HUES48 (cell line): ENCODE data around the gene FYCO1.

Experiments
- H3K27ac ChIP-seq: one replicate; pipeline ENCODE4 v1.7.0; 2013; ENCODE audit warnings: low read depth, low read length, inconsistent platforms
- H3K27me3 ChIP-seq: 2 replicates; pipeline ENCODE4 v1.6.1; 2013; ENCODE audit warnings: mild to moderate bottlenecking, low read length; ENCODE audit not compliant: control insufficient read depth, insufficient read depth
- H3K36me3 ChIP-seq: 2 replicates; pipeline ENCODE4 v1.6.1; 2013; ENCODE audit warnings: low read length; ENCODE audit not compliant: control insufficient read depth, insufficient read depth
- H3K4me1 ChIP-seq: 2 replicates; pipeline ENCODE4 v1.6.1; 2013; ENCODE audit warnings: mild to moderate bottlenecking, low read length; ENCODE audit not compliant: control insufficient read depth, insufficient read depth
- H3K4me3 ChIP-seq: 2 replicates; pipeline ENCODE4 v1.5.1; 2013; ENCODE audit warnings: mild to moderate bottlenecking, low read depth, low read length
- H3K9ac ChIP-seq: 2 replicates; pipeline ENCODE4 v1.6.1; 2013; ENCODE audit warnings: mild to moderate bottlenecking, low read depth, low read length, moderate library complexity
- H3K9me3 ChIP-seq: 2 replicates; pipeline ENCODE4 v1.6.1; 2013; ENCODE audit warnings: low read length; ENCODE audit not compliant: control insufficient read depth, insufficient read depth

The FYCO1 gene

GRCh38 chr3:45881078-45882022 lies 114.3 kb downstream of the FYCO1 start:
- Histone ChIP-seq H3K4me3 (no peak overlapping the region), H3K4me1 (no peaks in the 10 kb centered on the region), H3K9ac (no peak overlapping the region), H3K9me3 (no peaks in the 10 kb centered on the region), H3K36me3 (no peaks in the 10 kb centered on the region), H3K27ac (no peak overlapping the region), H3K27me3 (no peaks in the 10 kb centered on the region)

- H3K27ac ChIP-seq = no peak overlapping the region
- no peaks in the 10 kb centered on the region for H3K36me3 ChIP-seq
- no peak overlapping the region for H3K9ac ChIP-seq
- H3K4me1 ChIP-seq = no peaks in the 10 kb centered on the region
- H3K27me3 ChIP-seq = no peaks in the 10 kb centered on the region
- no peaks in the 10 kb centered on the region for H3K9me3 ChIP-seq
- no peak overlapping the region for H3K4me3 ChIP-seq
These were observed 114.9 kb downstream of the FYCO1 start for GRCh38 chr3:45880725-45881077.

- Histone ChIP-seq H3K9ac (no peak overlapping the region), H3K27ac (no peak overlapping the region), H3K4me1 (no peaks in the 10 kb centered on the region), H3K27me3 (no peaks in the 10 kb centered on the region), H3K36me3 (no peaks in the 10 kb centered on the region), H3K4me3 (no peak overlapping the region), H3K9me3 (no peaks in the 10 kb centered on the region)
These were observed 117.5 kb downstream of the FYCO1 start for GRCh38 chr3:45878124-45878523.

GRCh38 chr3:45874677-45875346 lies 120.8 kb downstream of the FYCO1 start:
- H3K9ac ChIP-seq = no peak overlapping the region
- no peak overlapping the region for H3K4me3 ChIP-seq
- peaks cover 7% of the 10 kb centered on the region; the same call in 1 of the 2 replicates for H3K4me1 ChIP-seq
- no peaks in the 10 kb centered on the region for H3K36me3 ChIP-seq
- no peaks in the 10 kb centered on the region for H3K27me3 ChIP-seq
- H3K9me3 ChIP-seq = no peaks in the 10 kb centered on the region
- no peak overlapping the region for H3K27ac ChIP-seq

GRCh38 chr3:45873638-45874037 lies 122.0 kb downstream of the FYCO1 start:
- Histone ChIP-seq H3K9ac (no peak overlapping the region), H3K9me3 (no peaks in the 10 kb centered on the region), H3K27me3 (no peaks in the 10 kb centered on the region), H3K27ac (no peak overlapping the region), H3K4me3 (no peak overlapping the region), H3K4me1 (peaks cover 7% of the 10 kb centered on the region; the same call in 1 of the 2 replicates), H3K36me3 (no peaks in the 10 kb centered on the region)

GRCh38 chr3:45873036-45873435 lies 122.6 kb downstream of the FYCO1 start:
- Histone ChIP-seq H3K36me3 (no peaks in the 10 kb centered on the region), H3K9me3 (no peaks in the 10 kb centered on the region), H3K27ac (no peak overlapping the region), H3K27me3 (no peaks in the 10 kb centered on the region), H3K4me3 (no peak overlapping the region), H3K9ac (no peak overlapping the region), H3K4me1 (peaks cover 7% of the 10 kb centered on the region; the same call in 1 of the 2 replicates)

- H3K4me3 ChIP-seq = no peak overlapping the region
- peaks cover 7% of the 10 kb centered on the region; the same call in 1 of the 2 replicates for H3K4me1 ChIP-seq
- H3K9me3 ChIP-seq = no peaks in the 10 kb centered on the region
- H3K27me3 ChIP-seq = no peaks in the 10 kb centered on the region
- no peak overlapping the region for H3K27ac ChIP-seq
- no peaks in the 10 kb centered on the region for H3K36me3 ChIP-seq
- no peak overlapping the region for H3K9ac ChIP-seq
These were observed 123.1 kb downstream of the FYCO1 start for GRCh38 chr3:45872569-45872968.

- Histone ChIP-seq H3K4me3 (no peak overlapping the region), H3K27me3 (no peaks in the 10 kb centered on the region), H3K9me3 (no peaks in the 10 kb centered on the region), H3K27ac (no peak overlapping the region), H3K36me3 (no peaks in the 10 kb centered on the region), H3K9ac (no peak overlapping the region), H3K4me1 (peaks cover 7% of the 10 kb centered on the region; the same call in 1 of the 2 replicates)
These were observed 123.8 kb downstream of the FYCO1 start for GRCh38 chr3:45871780-45872179.

- Histone ChIP-seq H3K9ac (no peak overlapping the region), H3K27ac (no peak overlapping the region), H3K4me1 (peaks cover 7% of the 10 kb centered on the region; the same call in 1 of the 2 replicates), H3K27me3 (no peaks in the 10 kb centered on the region; the same call in 1 of the 2 replicates), H3K9me3 (no peaks in the 10 kb centered on the region), H3K36me3 (no peaks in the 10 kb centered on the region), H3K4me3 (no peak overlapping the region)
These were observed 125.5 kb downstream of the FYCO1 start for GRCh38 chr3:45870099-45870498.

- no peaks in the 10 kb centered on the region for H3K36me3 ChIP-seq
- H3K27me3 ChIP-seq = no peaks in the 10 kb centered on the region; the same call in 1 of the 2 replicates
- no peak overlapping the region for H3K4me3 ChIP-seq
- no peak overlapping the region for H3K27ac ChIP-seq
- no peak overlapping the region for H3K9ac ChIP-seq
- no peaks in the 10 kb centered on the region for H3K9me3 ChIP-seq
- peaks cover 7% of the 10 kb centered on the region; the same call in 1 of the 2 replicates for H3K4me1 ChIP-seq
These were observed 126.0 kb downstream of the FYCO1 start for GRCh38 chr3:45869638-45870037.

GRCh38 chr3:45868650-45869049 lies 127.0 kb downstream of the FYCO1 start:
- no peaks in the 10 kb centered on the region; the same call in 1 of the 2 replicates for H3K27me3 ChIP-seq
- H3K27ac ChIP-seq = no peak overlapping the region
- H3K4me3 ChIP-seq = no peak overlapping the region
- H3K9me3 ChIP-seq = no peaks in the 10 kb centered on the region
- H3K9ac ChIP-seq = no peak overlapping the region
- peaks cover 7% of the 10 kb centered on the region; the same call in 1 of the 2 replicates for H3K4me1 ChIP-seq
- H3K36me3 ChIP-seq = no peaks in the 10 kb centered on the region
